Gastroesophageal sphincter (tissue), 4 donors: ENCODE data around the gene RGS16. TPM values are rescaled to one million over a fixed set of nuclear protein-coding genes. Genes with fewer than 3 reads are reported as not detected.

Experiments used
- ATAC-seq: fragments of 150-250 bp; one replicate; pipeline ENCODE4 v1.9.1; 2016; ENCODE audit warnings: mild to moderate bottlenecking, moderate library complexity
- H3K27ac ChIP-seq, 4 donors: fragments of 200-600 bp; sonication (generic) in 3 of 4; 1 replicate in 3 of 4; 2 replicates in 1 of 4; pipeline ENCODE4 v1.5.1; 2016 to 2019
- H3K27me3 ChIP-seq: fragments of 200-600 bp; sonication (generic); one replicate; pipeline ENCODE4 v1.5.1; 2019
- H3K36me3 ChIP-seq, 2 donors: fragments of 200-600 bp; sonication (generic); one replicate each; pipeline ENCODE4 v1.5.1; 2019; ENCODE audit warnings: control low read depth in 1 of 2
- H3K4me1 ChIP-seq, 3 donors: fragments of 200-600 bp; sonication (generic); 1 replicate in 2 of 3; 2 replicates in 1 of 3; pipeline ENCODE4 v1.5.1; 2016 to 2019; ENCODE audit warnings: control low read depth in 2 of 3
- H3K4me3 ChIP-seq, 2 donors: fragments of 200-600 bp; sonication (generic); one replicate each; pipeline ENCODE4 v1.5.1; 2019; ENCODE audit warnings: mild to moderate bottlenecking in 1 of 2, moderate library complexity in 1 of 2
- H3K9me3 ChIP-seq, 3 donors: fragments of 200-600 bp; sonication (generic); one replicate each; pipeline ENCODE4 v1.5.1; 2017 to 2019; ENCODE audit warnings: control low read depth in 2 of 3
- CTCF ChIP-seq, 4 experiments: fragments of 200-600 bp in 2 of 4; fragments of 450-650 bp in 2 of 4; sonication (generic) in 1 of 4; IDR thresholded peaks; one replicate each; pipeline ENCODE4 v1.5.1; 2017 to 2019; ENCODE audit warnings: antibody characterized with exemption in 4 of 4, mild to moderate bottlenecking in 2 of 4, moderate library complexity in 2 of 4
- EP300 ChIP-seq: sonication (generic); formaldehyde crosslinking; IDR thresholded peaks from one replicate; pipeline ENCODE4 v1.6.1; 2017; ENCODE audit warnings: antibody characterized with exemption, mild to moderate bottlenecking
- POLR2A ChIP-seq, 2 donors: fragments of 450-650 bp; IDR thresholded peaks; one replicate each; pipeline ENCODE4 v1.6.1; 2017; ENCODE audit warnings: antibody characterized with exemption in 2 of 2, mild to moderate bottlenecking in 2 of 2, moderate library complexity in 1 of 2
- POLR2AphosphoS5 ChIP-seq: sonication (generic); formaldehyde crosslinking; IDR thresholded peaks from one replicate; pipeline ENCODE4 v1.6.1; 2017; ENCODE audit warnings: antibody characterized with exemption
- WGBS, 2 donors: methylation state at CpG; one replicate each; pipeline ENCODE4 v1.1.5; 2018; ENCODE audit warnings: low coverage in 1 of 2; 5-methylcytosine and 5-hydroxymethylcytosine counted together
- total RNA-seq, 4 donors: library from RNA; depleted of rRNA; stranded (reverse); fragments of >200 nt; gene quantifications; one replicate each; pipeline ENCODE4 v1.1.0, GENCODE V29; 2016

Gene RGS16
- total RNA-seq, 4 donors from 2014 or later, result 0.47 to 10.6 (median 2.1) TPM

GRCh38 chr1:182600745-182601415 is 3.3 kb downstream of the RGS16 start:
- Histone ChIP-seq H3K4me1 (peaks cover 0 to 45% (median 21%) of the 10 kb centered on the region in 3 donors), H3K9me3 (no peaks in the 10 kb centered on the region), H3K27ac (peak overlapping the region in 1 of 4 donors; percentile 60), H3K4me3 (no peak overlapping the region), H3K27me3 (no peaks in the 10 kb centered on the region), H3K36me3 (peaks cover 0 to 22% of the 10 kb centered on the region in 2 donors)
- TF ChIP-seq CTCF (IDR thresholded peaks at IDR 0.05), result no peak
- no peak for TF ChIP-seq POLR2AphosphoS5
- no peak for TF ChIP-seq EP300
- no peak for TF ChIP-seq POLR2A (IDR thresholded peaks at IDR 0.05)
- 46 to 80% methylated on average over 4 to 5 of the region's 5 CpGs for WGBS, 2 donors
- no peak for ATAC-seq

- Histone ChIP-seq H3K9me3 (no peaks in the 10 kb centered on the region), H3K4me1 (peaks cover 0 to 46% (median 21%) of the 10 kb centered on the region in 3 donors), H3K4me3 (no peak overlapping the region), H3K36me3 (peaks cover 0 to 22% of the 10 kb centered on the region in 2 donors), H3K27me3 (no peaks in the 10 kb centered on the region), H3K27ac (no peak overlapping the region)
- 85 to 89% methylated on average over 3 to 5 of the region's 17 CpGs for WGBS, 2 donors
- TF ChIP-seq POLR2AphosphoS5, result no peak
- TF ChIP-seq CTCF (IDR thresholded peaks at IDR 0.05), result no peak
- TF ChIP-seq EP300, result no peak
- no peak for TF ChIP-seq POLR2A (IDR thresholded peaks at IDR 0.05)
- ATAC-seq, result no peak
Observed at GRCh38 chr1:182600036-182600713, 4.0 kb downstream of the RGS16 start.

- ATAC-seq, result no peak
- H3K36me3 ChIP-seq, result peaks cover 0 to 22% of the 10 kb centered on the region in 2 donors
- TF ChIP-seq EP300 (no peak), CTCF (IDR thresholded peaks at IDR 0.05) (peak in 1 of 4 experiments; percentile 28)
- H3K4me3 ChIP-seq, result no peak overlapping the region
- H3K27me3 ChIP-seq, result no peaks in the 10 kb centered on the region
- no peak overlapping the region for H3K27ac ChIP-seq
- H3K9me3 ChIP-seq, result no peaks in the 10 kb centered on the region
- 70% methylated on average over 2 of the region's 6 CpGs; no CpG with 5 or more reads in 1 of the 2 donors for WGBS, 2 donors
- H3K4me1 ChIP-seq, result peaks cover 0 to 40% (median 17%) of the 10 kb centered on the region in 3 donors
Observed at GRCh38 chr1:182599339-182599738, 4.8 kb downstream of the RGS16 start.

GRCh38 chr1:182598296-182598695 is 5.9 kb downstream of the RGS16 start:
- no peak for TF ChIP-seq POLR2A (IDR thresholded peaks at IDR 0.05)
- no peak for TF ChIP-seq POLR2AphosphoS5
- no peak for TF ChIP-seq EP300
- no peak for TF ChIP-seq CTCF (IDR thresholded peaks at IDR 0.05)
- H3K36me3 ChIP-seq, result peaks cover 0 to 22% of the 10 kb centered on the region in 2 donors
- H3K27ac ChIP-seq, result no peak overlapping the region
- H3K27me3 ChIP-seq, result no peaks in the 10 kb centered on the region
- no peak overlapping the region for H3K4me3 ChIP-seq
- H3K4me1 ChIP-seq, result peaks cover 0 to 30% (median 10%) of the 10 kb centered on the region in 3 donors
- no peaks in the 10 kb centered on the region for H3K9me3 ChIP-seq
- no peak for ATAC-seq
- 83 to 89% methylated on average over 1 to 3 of the region's 5 CpGs for WGBS, 2 donors

GRCh38 chr1:182596934-182597333 is 7.3 kb downstream of the RGS16 start:
- no peak overlapping the region for H3K27ac ChIP-seq
- peaks cover 0 to 22% of the 10 kb centered on the region in 2 donors for H3K36me3 ChIP-seq
- no peaks in the 10 kb centered on the region for H3K9me3 ChIP-seq
- 84 to 93% methylated on average over 4 to 6 of the region's 6 CpGs for WGBS, 2 donors
- H3K4me1 ChIP-seq, result peaks cover 0 to 18% (median 10%) of the 10 kb centered on the region in 3 donors
- H3K27me3 ChIP-seq, result no peaks in the 10 kb centered on the region
- TF ChIP-seq EP300, result no peak
- no peak for TF ChIP-seq POLR2AphosphoS5
- TF ChIP-seq CTCF (IDR thresholded peaks at IDR 0.05), result no peak
- TF ChIP-seq POLR2A (IDR thresholded peaks at IDR 0.05), result no peak
- no peak for ATAC-seq
- no peak overlapping the region for H3K4me3 ChIP-seq
